Activated CD4-positive, alpha-beta T cell treated with anti-CD3 and anti-CD28 coated beads, Interleukin-2, amount 50 U/mL, for 1 hour (primary cell): ENCODE measurements around the gene GMEB2.

Experiments
- DNase-seq: peaks from one replicate; pipeline ENCODE4 v3.0.0-alpha.2; 2020

GMEB2 gene

DNA sequence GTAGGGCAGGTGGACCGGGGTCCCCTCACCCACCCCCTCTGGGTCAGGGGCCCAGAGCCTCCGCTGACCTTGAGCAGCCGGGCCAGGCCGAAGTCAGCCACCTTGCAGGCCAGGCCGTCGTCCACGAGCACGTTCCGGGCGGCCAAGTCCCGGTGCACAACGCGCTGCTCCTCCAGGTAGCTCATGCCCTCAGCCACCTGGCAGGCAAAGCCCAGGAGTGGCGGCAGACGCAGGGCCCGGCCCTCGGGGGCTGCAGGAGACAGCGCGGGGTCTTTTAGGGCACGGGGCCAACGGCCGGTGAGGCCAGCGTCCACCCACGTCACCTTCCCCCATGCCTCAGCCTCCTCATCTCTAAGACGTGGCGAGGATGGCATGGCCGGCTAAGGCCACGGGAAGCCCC is 85.5 kb downstream of the GMEB2 start:
- DNase-seq = no peak

- no peak for DNase-seq
Observed at GRCh38 chr20:63540417-63541186, 86.3 kb downstream of the GMEB2 start.

DNA sequence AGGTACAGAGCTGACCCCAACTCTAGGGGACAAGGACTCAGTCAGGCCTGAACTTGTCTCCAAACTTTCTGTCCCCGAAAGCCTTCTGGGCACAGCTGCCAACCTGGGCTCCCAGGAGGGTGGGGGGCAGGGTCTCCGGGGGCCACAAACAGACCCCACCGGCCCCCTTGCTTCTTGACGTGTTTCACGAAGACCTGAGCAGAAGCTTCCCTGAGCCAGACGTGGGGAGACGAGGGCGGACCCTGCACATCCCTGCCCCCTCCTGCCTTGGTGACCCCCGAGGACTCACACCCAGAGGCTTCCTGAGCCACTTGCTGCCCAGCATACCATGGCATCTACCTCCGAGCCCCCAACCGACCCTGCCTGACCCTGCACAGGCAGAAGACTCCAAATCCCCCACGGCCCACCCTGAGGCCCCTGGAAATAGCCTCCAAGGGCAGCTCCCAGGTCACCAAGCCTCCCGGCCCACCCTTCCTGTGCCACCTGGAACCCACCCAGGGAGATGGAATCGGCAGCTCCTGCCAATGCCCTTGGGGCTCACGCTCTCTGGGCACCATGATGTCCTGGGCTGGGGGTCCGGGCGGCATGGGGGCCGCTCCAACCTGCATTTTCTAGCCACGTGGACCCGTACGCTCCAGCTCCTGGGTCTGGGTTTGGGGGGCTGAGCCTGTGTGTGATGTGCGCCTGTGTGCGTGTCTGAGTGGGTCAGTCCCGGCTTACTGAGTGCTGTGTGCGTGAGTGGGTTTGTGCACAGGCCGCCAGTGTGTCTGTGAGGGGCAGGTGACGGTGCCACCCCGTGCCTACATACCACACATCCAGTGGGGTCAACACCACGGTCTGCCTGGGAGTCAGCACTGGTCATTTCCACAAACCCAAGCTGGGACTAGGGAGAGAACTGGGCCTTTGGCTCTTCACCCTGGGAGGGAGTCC is 87.2 kb downstream of the GMEB2 start:
- DNase-seq = no peak

DNA sequence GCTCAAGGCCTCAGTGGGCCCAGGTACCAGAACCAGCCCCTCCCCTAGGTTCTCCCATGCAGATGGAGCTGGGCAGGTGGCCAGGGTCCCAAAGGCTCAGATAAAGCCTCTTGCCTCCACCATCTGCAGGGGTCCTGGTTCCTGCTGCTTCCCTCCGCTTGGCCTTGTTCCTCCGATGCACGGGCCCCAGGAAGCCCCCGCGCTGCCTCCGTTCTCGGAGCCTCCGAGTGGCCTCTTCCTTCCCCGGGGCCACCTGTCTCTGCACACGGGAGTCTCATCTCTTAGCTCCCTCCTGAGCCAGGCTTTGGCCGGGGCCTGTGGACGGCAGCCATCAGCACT is 87.8 kb downstream of the GMEB2 start:
- no peak for DNase-seq

GRCh38 chr20:63538204-63539091 is 88.5 kb downstream of the GMEB2 start:
- DNase-seq = peak; percentile 40
